AG04449 (cell line): ENCODE measurements around the gene PRDM5.
A peak's percentile ranks its signal among the peaks of the same experiment; 100 is the strongest.

Experiments
- CTCF ChIA-PET: fragments of 350-600 bp; formaldehyde crosslinking; extraction: SDS; loops from one replicate; lab custom pipeline; 2021; ENCODE audit warnings: antibody characterized with exemption; lab: Yijun Ruan, JAX
- POLR2A ChIA-PET: fragments of 400-600, 350-600 bp; formaldehyde crosslinking; extraction: SDS; loops from one replicate; lab custom pipeline; 2020; ENCODE audit warnings: antibody characterized with exemption, inconsistent platforms; lab: Yijun Ruan, JAX
- DNase-seq: peaks from one replicate; pipeline ENCODE4 v3.0.0-alpha.2; 2010; ENCODE audit warnings: low read depth, low spot score
- H3K4me3 ChIP-seq: 2 replicates; pipeline ENCODE4 v1.5.1; 2011; ENCODE audit warnings: low read depth, mild to moderate bottlenecking, control low read depth, low read length
- CTCF ChIP-seq: IDR thresholded peaks from one replicate; pipeline ENCODE4 v1.5.1; 2011; ENCODE audit warnings: mild to moderate bottlenecking, moderate library complexity, low read length, control low read depth, inconsistent platforms; ENCODE audit not compliant: insufficient read depth; ENCODE audit errors: missing control alignments

The PRDM5 gene

GRCh38 chr4:120709991-120710390 lies 212.5 kb downstream of the PRDM5 start:
- no peak for TF ChIP-seq CTCF
- no peak overlapping the region for H3K4me3 ChIP-seq
- peak; percentile 60 for DNase-seq
- ChIA-PET POLR2A (no interaction called here), CTCF (interaction anchor here (0.7 to 2.1 kb wide), 3 partner anchors 10 to 340 kb away, joined by 3 to 6 read pairs (median 5); no protein-coding TSS in a partner anchor)

GRCh38 chr4:120704538-120704937 lies 218.0 kb downstream of the PRDM5 start:
- H3K4me3 ChIP-seq, result no peak overlapping the region
- POLR2A ChIA-PET, result no interaction called here
- TF ChIP-seq CTCF, result no peak
- CTCF ChIA-PET, result interaction anchor here (0.8 kb wide), 1 partner anchor 9 kb away, joined by 3 read pairs; no protein-coding TSS in a partner anchor
- DNase-seq, result no peak

GRCh38 chr4:120703908-120704307 lies 218.6 kb downstream of the PRDM5 start:
- DNase-seq, result no peak
- ChIA-PET POLR2A (no interaction called here), CTCF (no interaction called here)
- TF ChIP-seq CTCF, result no peak
- H3K4me3 ChIP-seq, result no peak overlapping the region

- POLR2A ChIA-PET, result no interaction called here
- no peak for TF ChIP-seq CTCF
- DNase-seq, result no peak
- CTCF ChIA-PET, result no interaction called here
- no peak overlapping the region for H3K4me3 ChIP-seq
Observed at GRCh38 chr4:120699354-120699753, 223.2 kb downstream of the PRDM5 start.

GRCh38 chr4:120694973-120695372 lies 227.6 kb downstream of the PRDM5 start:
- DNase-seq, result no peak
- no peak overlapping the region for H3K4me3 ChIP-seq
- POLR2A ChIA-PET, result no interaction called here
- CTCF ChIA-PET, result no interaction called here
- no peak for TF ChIP-seq CTCF

- no peak for TF ChIP-seq CTCF
- ChIA-PET POLR2A (no interaction called here), CTCF (no interaction called here)
- no peak for DNase-seq
- no peak overlapping the region for H3K4me3 ChIP-seq
Observed at GRCh38 chr4:120693816-120694215, 228.7 kb downstream of the PRDM5 start.
